KOPT-K1 (cell line): ENCODE results near the gene APBA1.
"Not testable (repeated sequence)": the region's sequence is repeated elsewhere in the genome, so short reads cannot be mapped to it uniquely, and the experiment has no call there.

ENCODE experiments used
- H3K27ac ChIP-seq: fragments of 200-600 bp; sonication (generic); 2 replicates; pipeline ENCODE4 v1.5.1; 2016; ENCODE audit warnings: antibody characterized with exemption, mild to moderate bottlenecking, low read depth, low read length; ENCODE audit not compliant: poor library complexity, severe bottlenecking
- H3K36me3 ChIP-seq: fragments of 200-600 bp; sonication (generic); 2 replicates; pipeline ENCODE4 v1.5.1; 2017; ENCODE audit warnings: antibody characterized with exemption, mild to moderate bottlenecking, low read length, moderate library complexity; ENCODE audit not compliant: insufficient read depth
- H3K9me3 ChIP-seq: fragments of 200-600 bp; sonication (generic); 2 replicates; pipeline ENCODE4 v1.5.1; 2017; ENCODE audit warnings: antibody characterized with exemption, low read length, mild to moderate bottlenecking; ENCODE audit not compliant: insufficient read depth, poor library complexity, severe bottlenecking

APBA1 gene

GRCh38 chr9:69431203-69431602, 241.0 kb downstream of the APBA1 start:
- H3K27ac ChIP-seq, result no peak overlapping the region
- no peaks in the 10 kb centered on the region for H3K36me3 ChIP-seq
- H3K9me3 ChIP-seq, result no peaks in the 10 kb centered on the region

DNA sequence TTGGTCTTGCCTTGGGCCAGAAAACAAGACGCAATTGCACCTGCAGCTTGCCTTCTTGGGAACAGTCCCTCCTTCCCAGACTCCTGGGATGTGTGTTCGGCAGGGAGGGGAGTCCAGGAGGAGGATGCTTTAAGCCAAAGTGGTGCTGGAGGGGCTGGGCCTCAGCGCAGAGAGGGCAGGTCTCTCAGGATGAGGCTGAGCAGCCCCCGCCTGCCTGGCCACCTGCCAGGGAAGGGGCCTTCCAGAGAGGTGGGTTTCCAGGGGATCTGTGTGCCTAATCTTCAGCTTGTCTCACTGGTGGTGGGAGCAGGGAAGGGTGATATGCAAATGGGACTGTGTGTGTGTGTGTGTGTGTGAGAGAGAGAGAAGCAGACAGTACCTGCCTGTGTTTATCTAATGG, 242.0 kb downstream of the APBA1 start:
- Histone ChIP-seq H3K36me3 (no peaks in the 10 kb centered on the region), H3K9me3 (no peaks in the 10 kb centered on the region), H3K27ac (no peak overlapping the region)

DNA sequence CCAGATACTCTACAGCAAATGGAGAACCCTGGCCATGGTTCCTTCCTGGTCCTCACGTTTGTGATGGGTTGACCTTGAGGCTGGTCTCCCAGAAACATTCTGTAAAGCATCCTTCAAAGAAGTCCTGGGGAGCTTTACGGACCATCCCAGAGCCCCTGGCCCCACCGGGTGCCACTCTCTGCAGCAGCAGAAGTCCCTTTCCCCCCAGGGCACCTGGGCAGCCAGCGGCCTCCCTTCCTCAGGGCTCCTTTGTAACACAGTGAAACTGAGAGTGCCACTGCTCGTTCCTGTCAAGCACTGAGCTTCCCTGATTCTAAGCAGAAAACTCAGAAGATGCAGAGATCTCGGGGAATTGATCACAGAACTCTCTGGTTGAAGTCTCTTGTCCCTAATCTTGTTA, 242.9 kb downstream of the APBA1 start:
- Histone ChIP-seq H3K36me3 (no peaks in the 10 kb centered on the region), H3K9me3 (no peaks in the 10 kb centered on the region), H3K27ac (no peak overlapping the region)

DNA sequence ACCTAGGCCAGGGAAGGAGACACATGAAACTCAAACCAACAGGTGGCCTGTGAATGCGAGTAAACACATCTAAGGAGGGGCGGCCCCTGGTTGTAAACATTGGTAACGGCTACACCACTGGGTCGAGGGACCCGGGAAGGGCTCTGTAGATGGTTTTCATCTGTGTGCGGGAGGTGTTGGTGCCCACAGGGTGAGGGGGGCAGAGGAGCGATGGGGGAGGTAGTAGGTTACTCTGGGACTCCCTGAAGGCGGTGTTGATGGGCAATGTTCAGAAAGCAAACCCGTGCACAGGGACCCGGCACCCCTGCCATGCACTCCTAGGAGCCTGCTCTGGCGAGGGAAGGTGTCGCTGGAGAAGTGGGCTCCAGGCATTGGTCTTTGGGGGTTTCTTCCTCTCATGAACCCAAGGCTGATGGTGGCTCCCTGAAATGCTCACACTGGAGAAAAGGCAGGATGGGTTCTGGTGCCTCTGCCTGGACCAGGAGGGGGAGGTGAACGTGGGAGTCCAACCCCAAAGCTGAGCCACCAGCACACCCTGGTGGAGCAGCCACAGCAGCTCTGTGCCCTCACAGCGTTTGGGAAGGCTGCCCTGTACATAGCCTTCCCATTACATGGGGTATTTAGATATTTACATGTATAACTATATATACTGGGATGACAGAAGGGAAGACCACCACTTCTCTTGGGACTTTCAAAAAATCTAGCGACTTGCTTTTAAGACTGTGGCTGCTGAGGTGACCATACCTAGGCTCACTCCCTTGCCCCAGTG, 244.0 kb downstream of the APBA1 start:
- H3K9me3 ChIP-seq, result no peaks in the 10 kb centered on the region
- no peaks in the 10 kb centered on the region for H3K36me3 ChIP-seq
- H3K27ac ChIP-seq, result no peak overlapping the region

DNA sequence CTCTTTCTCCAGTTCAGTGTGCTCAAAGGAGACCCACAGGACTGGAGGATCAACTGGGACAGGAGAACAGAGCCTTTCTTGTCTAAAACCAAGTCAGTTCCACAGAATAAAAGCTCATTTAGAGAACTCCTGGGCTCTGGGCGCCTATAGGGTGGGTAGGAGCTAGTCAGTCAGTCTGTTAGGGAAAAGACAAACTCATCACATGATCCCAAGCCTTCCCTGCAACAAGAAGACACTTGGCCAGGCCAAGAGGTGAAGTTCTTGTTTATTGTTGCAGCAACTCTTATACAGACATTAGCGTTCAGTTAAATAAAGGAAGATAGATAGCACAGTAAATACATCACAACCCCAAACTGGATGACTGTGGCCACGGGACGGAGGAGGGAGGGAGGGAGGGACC, 244.9 kb downstream of the APBA1 start:
- no peaks in the 10 kb centered on the region for H3K9me3 ChIP-seq
- H3K36me3 ChIP-seq, result no peaks in the 10 kb centered on the region

DNA sequence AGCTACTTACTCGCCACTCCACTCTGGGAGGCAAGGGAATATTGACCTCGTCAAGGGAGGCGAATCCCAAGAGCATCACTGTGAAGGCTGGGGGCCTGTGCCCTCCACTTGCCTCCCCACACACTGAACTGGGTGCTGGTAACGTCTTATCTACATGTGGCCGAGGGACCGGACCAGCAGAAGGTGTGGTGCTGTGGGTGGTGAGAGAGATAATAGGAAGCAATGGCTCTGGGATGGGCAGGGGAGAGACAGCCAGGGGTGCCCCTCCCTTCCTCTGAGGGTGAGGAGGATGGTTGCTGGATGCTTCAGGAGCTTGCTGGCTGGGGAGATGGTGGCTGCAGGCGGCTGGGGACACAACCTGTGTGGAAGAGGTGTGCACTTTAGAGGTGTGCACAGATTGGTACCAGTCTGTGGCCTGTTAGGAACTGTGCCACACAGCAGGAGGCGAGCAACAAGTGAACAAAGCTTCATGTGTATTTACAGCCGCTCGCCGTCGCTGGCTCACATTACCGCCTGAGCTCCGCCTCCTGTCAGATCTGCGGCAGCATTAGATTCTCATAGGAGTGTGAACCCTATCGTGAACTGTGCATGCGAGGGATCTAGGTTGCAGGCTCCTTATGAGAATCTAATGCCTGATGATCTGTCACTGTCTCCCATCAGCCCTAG, 246.9 kb downstream of the APBA1 start:
- Histone ChIP-seq H3K36me3 (no peaks in the 10 kb centered on the region), H3K27ac (no peak overlapping the region), H3K9me3 (no peaks in the 10 kb centered on the region)

More for the DNA sequence above, 244.9 kb downstream of the APBA1 start:
- H3K27ac ChIP-seq, result no peak overlapping the region

GRCh38 chr9:69421908-69422801, 250.0 kb downstream of the APBA1 start:
- Histone ChIP-seq H3K36me3 (no peaks in the 10 kb centered on the region), H3K9me3 (no peaks in the 10 kb centered on the region), H3K27ac (no peak overlapping the region)

GRCh38 chr9:69420611-69421270, 251.4 kb downstream of the APBA1 start:
- no peak overlapping the region for H3K27ac ChIP-seq
- no peaks in the 10 kb centered on the region for H3K36me3 ChIP-seq
- H3K9me3 ChIP-seq, result no peaks in the 10 kb centered on the region

- H3K27ac ChIP-seq, result no peak overlapping the region
- no peaks in the 10 kb centered on the region for H3K9me3 ChIP-seq
- no peaks in the 10 kb centered on the region for H3K36me3 ChIP-seq
Measured at GRCh38 chr9:69412741-69413150, 259.4 kb downstream of the APBA1 start.

DNA sequence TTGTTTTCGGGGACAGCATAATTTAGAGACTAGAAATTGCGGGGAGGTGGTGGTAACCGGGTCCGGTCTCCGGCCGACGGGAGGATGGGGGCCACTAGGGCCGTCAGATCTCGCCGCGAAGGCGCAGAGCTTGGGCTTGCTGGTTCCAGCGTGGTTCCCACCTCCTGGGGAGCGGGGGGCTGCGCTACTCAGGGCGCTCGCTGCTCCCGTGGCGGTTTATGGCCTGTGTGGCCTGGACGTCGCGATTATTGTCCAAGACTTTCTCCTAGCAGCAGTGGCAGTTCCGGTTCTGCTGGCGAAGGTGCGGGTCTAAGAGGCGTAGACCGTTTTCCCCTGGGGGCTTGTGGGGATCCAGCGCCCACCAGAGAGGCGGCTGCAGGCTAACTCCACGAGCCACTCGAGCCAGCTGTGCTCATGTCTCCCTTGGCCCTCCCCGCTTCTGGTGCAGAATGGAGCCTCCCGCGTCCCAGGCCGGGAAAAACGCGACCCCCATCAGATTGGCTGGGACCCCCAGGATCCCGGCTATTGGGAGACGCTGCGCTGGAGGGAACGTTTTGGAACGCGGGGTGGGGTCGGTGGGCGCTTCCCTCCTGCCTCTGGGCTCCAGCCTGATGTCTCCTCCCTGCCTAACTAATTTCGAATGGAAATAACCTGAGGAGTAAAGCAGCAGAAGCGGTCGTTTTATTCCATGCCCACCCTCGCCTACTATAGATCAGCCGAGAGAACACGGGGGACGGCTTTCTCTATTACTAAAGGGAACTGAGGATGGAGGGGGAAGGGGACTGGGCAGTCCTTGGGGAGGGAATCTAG, 260.0 kb downstream of the APBA1 start:
- H3K27ac ChIP-seq, result no peak overlapping the region

GRCh38 chr9:69411246-69411645, 260.9 kb downstream of the APBA1 start:
- Histone ChIP-seq H3K36me3 (no peaks in the 10 kb centered on the region), H3K9me3 (no peaks in the 10 kb centered on the region), H3K27ac (no peak overlapping the region)

More for the DNA sequence above, 260.0 kb downstream of the APBA1 start:
- Histone ChIP-seq H3K36me3 (no peaks in the 10 kb centered on the region), H3K9me3 (no peaks in the 10 kb centered on the region)

DNA sequence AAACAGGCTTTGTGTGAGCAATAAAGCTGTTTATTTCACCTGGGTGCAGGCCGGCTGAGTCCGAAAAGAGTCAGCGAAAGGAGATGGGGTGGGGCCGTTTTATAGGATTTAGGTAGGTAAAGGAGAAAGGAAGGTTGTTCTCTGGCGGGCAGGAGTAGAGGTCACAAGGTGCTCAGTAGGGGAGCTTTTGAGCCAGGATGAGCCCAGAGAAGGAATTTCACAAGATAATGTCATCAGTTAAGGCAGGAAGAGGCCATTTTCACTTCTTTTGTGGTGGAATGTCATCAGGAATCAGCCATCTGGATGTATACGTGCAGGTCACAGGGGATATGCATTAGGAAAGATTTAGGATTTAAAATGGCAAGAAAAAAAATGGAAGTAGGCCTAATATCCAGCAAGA, 262.2 kb downstream of the APBA1 start:
- H3K36me3 ChIP-seq, H3K9me3 ChIP-seq, H3K27ac ChIP-seq: not testable (repeated sequence)

GRCh38 chr9:69400470-69400869, 271.7 kb downstream of the APBA1 start:
- Histone ChIP-seq H3K27ac (no peak overlapping the region), H3K9me3 (no peaks in the 10 kb centered on the region), H3K36me3 (no peaks in the 10 kb centered on the region)
